Activated T-cell treated with anti-CD3 and anti-CD28 coated beads, Interleukin-2, amount 50 U/mL, for 48 hours (primary cell): ENCODE measurements around the gene ERI3.

ENCODE experiments used
- DNase-seq, 2 experiments: peaks; one replicate each; pipeline ENCODE4 v3.0.0-alpha.2; 2020

Gene ERI3

GRCh38 chr1:44200336-44200735 is 154.7 kb downstream of the ERI3 start:
- no peak for DNase-seq

- DNase-seq: no peak
Measured at GRCh38 chr1:44174630-44175029, 180.4 kb downstream of the ERI3 start.
